GM19238 (cell line): Measurements from ENCODE around the gene C17orf113.
A peak's percentile ranks its signal among the peaks of the same experiment; 100 is the strongest.
"Not testable (repeated sequence)": the region's sequence is repeated elsewhere in the genome, so short reads cannot be mapped to it uniquely, and the experiment has no call there.

Experiments used
- DNase-seq: peaks from one replicate; pipeline ENCODE4 v3.0.0; 2011; ENCODE audit warnings: low spot score; ENCODE audit not compliant: insufficient read length

Gene C17orf113

DNA sequence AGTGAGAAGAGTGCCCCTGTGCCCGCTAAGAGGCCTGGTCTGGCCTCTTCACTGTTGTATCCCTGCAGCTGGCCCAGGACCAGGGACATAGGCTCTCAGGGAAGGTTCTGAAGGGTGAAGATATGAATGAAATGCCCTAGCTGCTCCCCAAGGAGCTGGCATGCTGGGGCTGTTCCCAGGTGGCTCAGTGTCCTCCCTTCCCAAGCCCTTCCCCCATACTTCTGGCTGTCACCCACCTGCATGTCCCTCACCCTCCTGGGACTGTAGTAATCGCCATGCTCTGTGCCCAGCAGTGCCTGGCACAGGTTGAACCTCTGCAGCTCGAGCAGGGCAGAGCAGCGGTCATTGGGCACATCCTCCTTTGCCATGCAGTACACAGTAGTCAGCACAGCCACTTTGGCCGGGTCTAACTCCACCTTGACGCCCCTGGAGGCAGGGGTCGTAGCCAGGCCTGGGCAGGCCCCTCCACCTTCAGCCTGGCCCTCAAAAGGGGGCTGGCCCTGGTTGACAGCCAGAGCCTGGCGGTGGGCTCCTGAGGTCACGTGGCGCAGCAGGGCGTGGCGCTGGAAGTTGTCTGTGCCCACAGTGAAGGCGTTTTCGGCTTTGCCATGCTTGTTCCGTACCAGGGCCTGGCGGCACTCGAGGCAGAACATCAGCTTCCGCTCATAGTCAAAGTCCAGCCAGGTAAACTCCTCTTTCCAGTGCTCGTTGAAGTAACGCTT lies 7.6 kb downstream of the C17orf113 start:
- DNase-seq: no peak

DNA sequence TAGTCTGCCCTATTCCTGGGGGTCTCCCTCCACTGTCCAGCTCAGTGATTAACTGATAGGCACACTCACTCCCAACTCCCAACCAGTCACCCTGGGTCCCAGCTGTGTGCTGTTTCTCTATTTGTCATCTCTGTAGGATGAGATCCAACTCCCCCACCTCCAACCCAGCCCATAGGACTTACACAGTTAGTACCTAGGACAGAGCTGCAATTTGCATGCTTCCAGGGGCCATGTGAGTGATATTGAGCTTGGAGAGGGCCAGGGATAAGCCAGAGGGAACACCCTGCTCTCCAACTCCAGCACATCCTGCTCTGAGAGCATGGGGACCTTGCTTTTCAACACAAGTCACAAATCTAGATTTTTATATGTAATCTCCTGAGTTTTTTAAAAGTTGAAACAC lies 8.8 kb downstream of the C17orf113 start:
- DNase-seq: no peak

DNA sequence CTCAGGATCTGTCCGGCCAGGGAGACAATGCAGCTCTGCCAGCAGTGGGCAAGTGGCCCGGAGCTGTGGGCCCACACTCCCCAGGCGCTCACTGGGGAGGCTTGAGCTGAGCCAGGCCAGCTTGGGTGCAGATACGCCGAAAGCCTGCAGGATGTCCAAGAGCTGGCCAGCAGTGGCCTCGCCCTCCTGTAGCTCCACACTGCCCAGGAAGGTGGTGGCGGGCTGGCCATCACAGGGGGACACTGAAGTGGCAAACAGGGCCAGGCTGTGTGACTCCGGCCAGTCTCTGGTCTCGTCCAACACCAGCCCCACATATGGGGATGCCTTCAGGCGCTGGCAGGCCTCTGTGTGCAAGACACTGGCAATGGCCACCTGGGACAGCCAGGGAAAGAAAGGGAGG lies 9.6 kb downstream of the C17orf113 start:
- no peak for DNase-seq

DNA sequence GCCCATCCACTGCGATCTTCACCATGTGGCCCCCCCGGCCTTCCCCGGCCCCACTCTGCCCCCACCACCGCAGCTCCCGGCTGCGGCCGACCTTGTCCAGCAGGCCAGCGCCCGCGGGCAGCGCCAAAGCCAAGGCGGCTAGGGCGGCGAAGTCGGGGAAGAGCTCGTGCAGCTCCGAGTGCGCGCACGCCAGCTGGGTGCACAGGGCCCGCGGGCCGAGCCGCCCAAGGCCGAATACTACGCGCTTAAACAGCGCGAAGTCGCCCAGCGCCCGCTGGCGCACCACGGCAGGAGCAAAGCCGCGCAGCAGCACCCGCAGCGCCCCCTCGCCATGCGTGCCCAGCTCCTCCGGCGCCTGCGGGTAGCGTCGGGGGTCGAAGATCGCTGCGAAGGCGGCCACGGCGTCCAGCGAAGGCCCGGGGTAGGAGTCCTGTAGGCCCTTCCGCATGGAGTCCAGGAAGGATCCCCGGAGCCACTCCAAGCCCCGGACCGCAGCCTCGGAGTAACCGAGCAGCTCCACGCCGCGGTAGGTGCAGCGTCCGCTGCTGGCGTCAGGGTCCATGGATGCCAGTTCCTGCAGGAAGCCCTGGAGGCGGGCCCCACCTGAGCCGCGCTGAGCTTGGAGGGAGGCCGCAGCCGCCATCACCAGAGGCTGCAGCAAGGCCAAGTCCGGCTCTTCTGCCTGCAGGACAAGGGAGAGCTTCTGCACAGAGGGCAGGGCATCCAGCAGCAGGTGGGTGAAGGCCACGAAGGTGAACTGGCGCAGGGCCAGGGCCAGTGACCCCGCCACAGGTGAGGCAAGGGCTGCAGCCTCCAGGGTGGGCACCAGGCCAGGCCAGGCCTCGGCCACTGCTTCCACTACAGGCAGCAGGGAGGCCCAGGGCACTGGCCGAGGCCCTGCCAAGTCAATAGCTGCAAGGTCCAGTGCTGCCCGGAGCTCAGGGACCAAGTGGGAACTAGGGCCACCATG lies 10.3 kb downstream of the C17orf113 start:
- no peak for DNase-seq

DNA sequence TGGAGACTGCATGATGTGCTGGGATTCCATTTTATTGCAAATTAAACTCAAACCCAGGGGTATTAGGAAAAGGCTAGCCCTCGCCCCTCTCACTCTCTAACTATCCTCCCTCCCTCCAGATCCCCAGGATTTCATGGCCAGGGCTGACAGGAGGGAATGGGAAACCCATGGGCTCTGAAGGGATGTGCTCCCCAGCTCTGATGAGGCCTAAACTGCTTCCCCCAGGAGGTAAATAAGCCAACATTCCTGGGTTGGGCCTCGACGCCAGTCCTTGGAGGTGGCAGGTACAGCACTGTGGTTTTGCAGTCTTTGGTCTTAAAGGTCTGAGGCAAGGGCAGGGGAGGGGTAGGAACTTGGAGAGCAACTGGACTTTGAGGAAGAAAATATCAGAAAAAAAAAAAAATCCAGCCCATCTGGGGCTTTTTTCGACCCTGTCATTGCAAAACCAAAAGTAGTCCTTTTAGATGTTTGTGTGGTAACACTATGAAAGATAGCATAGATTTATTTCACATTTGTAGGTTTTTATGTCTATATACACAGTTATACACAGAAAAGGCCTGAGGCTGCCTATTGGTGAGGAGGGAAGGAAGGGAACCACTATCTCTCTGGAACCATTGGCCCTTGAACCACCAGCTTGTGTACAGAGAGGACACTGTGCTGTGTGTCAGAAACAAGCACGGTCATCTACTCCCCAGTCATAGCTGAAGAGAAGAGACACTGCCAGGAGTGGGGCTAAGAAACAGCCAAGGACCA lies 12.0 kb downstream of the C17orf113 start:
- no peak for DNase-seq

DNA sequence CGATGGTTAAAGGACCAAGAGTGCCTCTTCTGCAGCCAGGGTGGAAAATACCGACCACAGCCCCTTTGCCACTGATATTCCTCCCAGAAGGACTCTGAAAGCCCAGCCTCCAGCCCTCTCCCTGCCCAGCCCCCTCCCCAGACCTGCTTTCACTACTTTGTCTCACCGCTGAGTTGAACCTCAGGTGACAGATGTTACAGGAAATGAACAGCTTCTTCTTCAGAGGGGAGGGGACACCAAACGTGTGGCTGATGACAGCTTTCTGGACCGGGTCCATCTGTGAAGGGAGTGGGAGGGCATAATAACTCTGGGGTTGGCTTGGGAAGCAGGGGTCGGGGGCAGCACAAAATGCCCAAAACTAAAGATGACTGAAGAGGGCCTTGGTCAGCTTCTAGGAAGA lies 16.3 kb downstream of the C17orf113 start:
- no peak for DNase-seq

DNA sequence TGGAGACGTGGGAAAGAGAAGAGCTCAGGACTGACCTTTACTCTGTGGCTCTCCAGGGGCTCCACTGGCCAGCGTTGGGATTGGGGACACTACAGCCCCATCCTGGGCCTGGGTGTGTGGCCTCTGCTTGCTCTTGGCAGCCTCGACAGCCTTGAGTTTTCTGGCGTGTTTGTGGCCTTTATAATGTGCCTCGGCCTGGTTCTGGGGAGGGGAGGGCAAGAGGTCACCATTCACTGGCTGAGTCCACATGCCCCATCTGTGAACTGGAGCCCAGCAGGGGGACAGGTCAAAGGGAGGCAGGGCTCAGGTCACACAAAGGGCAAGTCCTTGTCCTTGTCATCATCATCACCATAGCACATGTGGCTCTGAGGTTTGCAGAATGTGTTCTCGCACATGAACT lies 18.8 kb downstream of the C17orf113 start:
- no peak for DNase-seq

DNA sequence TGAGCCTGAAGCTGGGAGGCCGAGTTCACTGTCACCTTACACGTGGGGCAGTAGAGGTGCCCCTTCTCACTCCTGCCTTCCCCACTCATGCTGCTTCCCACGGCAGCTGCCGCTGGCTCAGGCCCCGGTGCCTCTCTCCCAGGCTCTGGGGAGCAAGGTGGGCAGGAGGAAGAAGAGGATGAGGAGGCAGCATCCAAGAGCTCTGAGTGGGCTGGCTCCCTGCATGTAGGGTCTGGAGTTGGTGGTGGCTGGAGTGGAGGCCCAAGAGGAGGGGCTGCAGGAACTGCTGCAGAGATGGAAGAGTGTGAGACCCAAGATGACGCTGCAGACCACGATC lies 21.6 kb downstream of the C17orf113 start:
- DNase-seq: no peak

DNA sequence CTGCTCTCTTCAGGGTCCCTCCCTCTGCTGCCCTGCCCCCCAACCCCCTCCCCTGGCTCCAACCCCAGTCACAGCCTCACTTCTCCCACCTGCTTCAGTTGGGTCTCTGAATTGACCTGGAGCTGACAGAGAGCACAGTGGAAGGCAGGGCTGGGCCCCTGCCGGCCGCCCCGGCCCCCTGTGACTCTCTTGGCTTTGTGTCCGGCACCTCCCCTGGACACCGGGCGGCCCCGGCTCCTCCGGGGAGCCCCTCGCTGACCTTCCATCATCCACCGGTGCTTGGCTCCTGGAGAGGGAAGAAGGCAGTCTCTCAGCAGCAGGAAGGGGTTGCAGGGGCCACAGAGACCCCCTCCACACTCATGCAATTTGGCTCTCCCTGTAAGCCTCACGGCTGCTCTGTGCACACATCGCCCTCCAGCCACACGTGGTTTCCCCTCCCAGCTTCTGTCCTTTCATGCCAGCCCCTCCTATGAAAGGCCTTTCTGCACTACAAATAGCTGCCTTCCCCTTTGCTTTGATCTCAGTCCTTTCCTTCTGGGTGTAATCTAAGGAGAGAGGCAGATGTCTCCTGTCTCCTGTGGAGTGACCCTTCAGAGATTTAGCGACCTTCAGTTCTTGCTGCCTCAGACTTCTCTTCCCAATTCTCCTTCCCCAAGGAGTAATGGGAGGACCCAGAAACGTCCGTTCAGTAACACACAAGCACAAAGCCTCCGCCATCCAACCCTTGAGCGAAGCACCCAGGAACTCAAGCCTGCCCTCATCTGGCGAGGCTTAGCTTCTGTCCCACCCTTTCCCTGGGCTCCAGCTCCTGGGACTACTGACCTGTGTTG lies 22.2 kb downstream of the C17orf113 start:
- no peak for DNase-seq

DNA sequence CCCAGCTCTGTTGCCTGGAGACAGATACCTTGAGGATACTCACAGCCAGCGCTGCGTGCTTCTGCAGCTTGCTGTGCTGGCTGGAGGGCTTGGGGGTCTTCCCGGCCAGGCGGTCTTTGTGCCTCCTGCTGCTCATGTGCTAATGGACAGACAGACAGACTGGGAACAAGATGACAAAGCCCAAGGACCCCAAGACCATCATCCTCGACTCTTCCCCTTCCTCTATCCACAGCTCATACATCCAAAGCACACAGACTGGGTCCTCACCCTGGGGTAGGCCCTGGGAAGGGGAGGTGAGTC lies 22.9 kb downstream of the C17orf113 start:
- DNase-seq: no peak

DNA sequence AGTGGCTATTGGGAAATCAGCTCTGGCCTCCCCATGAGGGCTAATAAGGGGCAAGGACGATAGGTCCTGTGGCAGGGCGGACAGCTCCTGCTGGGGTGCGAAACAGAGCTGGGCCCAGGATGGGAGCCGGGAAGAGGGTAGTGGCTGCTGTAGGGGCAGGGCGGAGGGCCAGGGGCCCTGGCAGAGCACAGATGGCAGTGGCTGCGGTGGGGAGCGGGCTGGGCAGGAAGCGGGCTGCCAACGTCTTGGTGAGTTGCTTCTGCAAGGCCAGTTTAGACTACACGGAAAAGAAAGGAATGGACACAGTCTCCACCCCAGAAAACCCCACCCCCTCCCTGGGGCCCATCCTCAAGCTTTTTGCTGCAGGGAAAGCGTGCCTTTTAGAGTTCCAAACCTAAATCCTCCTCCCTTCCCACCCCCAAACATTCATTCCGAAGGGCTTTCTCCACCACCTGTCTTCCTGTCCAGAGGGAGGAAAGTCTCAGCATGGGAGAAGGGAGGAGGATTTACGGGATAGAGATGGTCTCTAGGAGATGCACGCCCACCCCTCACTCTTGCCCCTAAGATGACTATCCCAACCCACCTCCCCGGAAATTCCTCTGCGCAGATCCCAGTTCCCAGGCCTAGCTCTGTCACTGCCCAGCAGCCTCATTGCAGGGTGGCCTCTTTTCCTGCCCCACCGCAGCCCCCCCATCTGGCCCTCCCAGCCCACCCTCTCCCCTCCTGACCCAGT lies 23.4 kb downstream of the C17orf113 start:
- no peak for DNase-seq

DNA sequence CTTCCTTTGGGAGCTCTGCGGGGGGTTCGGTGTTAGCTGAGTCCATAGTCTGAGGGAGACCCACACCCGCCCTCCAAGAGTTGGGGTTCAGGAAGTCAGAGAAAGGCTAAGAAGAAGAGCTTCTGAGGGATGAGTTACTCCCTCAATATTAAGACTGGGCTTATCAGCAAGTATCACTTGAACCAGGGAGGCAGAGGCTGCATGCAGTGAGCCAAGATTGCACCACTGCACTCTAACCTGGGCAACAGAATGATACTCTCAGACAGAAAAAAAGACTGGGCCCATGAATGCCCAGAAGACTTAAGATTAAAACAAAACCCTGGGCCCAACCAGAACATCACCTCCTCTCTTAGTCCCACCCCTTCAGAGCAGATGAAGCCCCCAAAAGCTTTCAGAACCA lies 24.5 kb downstream of the C17orf113 start:
- no peak for DNase-seq

DNA sequence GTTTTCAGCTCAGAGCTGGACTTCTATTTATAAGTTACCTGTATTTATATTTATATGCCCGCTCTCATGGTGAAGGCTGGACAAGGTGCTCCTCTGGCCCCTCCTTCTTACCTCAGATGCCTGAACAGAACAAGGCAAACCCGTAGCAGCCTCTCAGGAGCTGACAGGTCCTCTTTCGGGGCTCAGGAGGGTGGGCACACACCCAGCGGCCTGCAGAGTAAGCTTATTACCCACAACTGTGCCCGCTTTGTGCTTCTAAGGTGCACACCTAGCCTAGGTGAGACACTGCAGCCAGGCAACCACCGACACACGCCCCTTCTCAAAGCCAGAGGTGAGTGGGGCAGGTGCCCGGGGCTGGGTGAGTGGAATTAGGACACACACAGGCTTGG lies 25.2 kb downstream of the C17orf113 start:
- DNase-seq: no peak

DNA sequence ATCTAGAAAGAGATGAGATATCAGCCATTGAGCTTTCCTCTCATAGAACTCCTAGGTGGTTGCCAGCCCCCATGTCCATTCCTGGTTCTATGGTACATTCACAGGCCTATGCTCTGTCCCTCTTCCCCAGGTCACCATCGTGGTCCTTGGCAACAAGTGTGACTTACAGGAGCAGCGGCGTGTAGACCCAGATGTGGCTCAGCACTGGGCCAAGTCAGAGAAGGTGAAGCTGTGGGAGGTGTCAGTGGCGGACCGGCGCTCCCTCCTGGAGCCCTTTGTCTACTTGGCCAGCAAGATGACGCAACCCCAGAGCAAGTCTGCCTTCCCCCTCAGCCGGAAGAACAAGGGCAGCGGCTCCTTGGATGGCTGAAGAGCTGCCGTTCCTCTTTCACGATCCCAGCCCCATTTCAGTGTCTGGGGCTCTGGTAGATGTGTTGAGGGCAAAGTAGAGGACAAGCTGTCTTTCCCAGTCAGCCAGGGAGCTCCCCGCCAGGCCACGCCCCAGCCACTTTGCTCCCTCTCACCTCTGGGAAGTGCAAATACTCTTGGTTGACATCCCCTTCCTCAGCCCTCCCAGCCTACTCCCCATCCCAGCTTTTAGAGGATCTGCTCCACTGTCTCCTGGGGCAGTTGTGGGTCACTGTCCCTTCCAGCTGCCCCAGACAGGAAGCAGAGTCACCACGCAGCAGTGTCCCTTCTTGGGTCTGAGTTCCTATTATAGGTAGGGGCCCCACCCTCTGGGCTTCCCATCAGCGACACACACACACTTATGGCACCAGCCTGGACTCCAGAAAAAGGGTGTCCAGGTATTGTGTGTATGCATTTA lies 26.7 kb downstream of the C17orf113 start:
- DNase-seq: no peak

DNA sequence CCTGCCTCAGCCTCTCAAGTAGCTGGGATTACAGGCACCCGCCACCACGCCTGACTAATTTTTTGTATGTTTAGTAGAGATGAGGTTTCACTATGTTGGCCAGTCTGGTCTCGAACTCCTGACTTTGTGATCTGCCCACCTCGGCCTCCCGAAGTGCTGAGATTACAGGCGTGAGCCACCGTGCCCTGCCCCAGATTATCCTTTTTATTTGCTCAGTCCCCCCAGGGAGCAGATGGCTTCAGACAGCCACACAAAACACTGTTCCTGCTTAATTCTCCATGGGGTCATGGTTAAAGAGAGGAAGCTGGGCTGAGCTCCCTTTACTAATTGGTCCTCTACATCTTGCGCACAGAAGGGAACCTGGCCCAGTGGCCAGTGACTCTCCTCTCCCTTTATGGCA lies 29.6 kb downstream of the C17orf113 start:
- not testable (repeated sequence) for DNase-seq

DNA sequence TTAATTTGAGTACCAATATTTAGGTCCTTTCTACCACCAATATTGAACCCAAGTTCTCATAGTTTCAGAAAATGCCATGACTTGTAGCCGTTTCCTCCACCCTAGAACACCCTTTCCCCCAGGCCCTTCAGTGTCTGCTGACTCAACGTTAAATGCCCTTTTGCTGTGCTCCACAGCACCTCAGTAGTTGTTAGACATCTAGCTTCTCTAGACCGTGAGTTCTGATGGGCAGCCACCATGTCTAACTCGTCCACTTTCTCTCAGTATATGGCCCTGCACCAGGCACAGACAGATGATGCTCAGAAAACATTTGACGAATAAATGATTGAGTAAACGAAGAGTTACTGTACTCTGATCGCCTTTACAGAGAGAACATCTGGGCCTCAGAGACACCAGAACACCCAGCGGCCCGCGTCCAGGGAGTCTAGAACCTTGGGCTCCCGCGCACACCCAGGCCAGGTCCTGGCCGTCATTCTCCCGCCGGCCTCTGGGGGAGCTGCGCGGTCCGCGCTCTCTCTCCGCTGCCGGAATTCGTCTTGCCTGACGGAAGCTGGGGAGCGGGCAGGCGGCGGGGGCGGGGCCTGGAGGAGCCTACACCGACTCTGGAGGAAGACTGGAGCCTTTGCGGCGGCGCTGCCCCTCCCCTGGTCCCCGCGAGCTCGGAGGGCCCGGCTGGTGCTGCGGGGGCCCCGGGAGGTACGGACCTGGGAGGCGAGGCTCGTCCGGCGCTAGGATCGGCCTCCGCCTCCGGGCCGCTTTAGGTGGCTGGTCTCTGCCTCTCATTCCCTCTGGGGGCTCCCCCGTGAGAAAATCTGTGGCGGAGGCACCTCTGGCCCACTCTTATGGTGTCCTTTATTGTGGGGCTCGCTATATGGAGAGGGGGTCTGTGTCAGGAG lies 30.6 kb downstream of the C17orf113 start, which contains the start of gene NKIRAS2:
Gene NKIRAS2 (plus strand): TSS at position 582 of the 896 bp plus-strand sequence. CDS start 1,488 bp downstream, outside the sequence.
- peak; percentile 92 for DNase-seq

DNA sequence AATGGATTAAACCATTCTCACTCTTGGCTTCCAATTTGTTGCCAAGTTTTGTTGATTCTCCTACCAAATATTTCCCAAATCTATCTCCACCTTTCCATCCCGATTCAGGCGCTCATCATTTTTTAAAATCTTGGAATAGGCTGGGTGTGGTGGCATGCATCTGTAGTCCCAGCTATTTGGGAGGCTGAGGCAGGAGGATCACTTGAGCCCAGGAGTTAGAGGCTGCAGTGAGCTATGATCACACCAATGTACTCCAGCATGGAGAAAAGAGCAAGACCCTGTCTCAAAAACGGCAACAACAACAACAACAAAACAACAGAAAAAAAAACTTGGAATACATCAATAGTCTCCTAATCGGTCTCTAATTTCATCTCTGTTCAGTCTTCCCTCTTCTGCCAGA lies 31.4 kb downstream of the C17orf113 start:
- DNase-seq: no peak

DNA sequence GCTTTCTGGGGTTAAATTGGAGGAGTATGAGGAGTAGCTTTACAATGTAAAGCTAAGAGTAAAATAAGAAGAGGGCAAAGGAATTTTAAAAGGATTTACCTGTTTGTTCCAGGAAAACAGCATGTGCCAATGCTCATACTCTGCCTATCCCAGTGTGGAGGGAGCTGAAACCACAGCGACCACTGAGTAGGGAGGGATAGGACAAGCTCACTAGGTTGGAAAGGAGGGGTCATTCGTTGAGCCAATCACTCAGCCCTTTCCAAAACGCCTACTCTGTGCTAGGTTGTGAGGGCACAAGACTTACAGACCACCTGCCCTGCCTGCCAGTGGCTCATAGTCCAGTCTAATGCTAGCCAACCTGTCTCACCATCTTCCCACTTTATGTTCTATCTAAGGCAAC lies 32.1 kb downstream of the C17orf113 start:
- DNase-seq: no peak

DNA sequence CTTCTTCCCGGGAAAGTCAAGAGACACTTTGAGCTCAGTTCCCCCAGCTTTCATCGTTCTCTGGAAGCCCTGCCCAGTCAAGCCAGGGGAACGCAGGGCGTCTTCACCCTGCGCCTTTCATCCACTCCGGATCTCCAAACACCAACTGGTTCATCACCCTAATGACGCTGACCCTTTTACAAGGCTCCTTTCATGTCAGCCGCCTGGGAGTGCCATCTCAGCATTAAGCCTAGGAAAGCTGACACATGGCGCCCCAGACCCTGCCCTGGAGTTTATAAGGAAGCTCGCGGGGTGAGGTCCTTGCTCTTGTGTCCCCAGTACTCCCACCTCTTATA lies 32.6 kb downstream of the C17orf113 start:
- DNase-seq: no peak
